K562 (cell line): ENCODE data around the gene HGS. TPM values are rescaled to one million over a fixed set of nuclear protein-coding genes. Genes with fewer than 3 reads are reported as not detected.

Source experiments
- BHLHE40 ChIP-seq: IDR thresholded peaks from 2 replicates; pipeline ENCODE4 v1.6.1; 2011; ENCODE audit warnings: low read length, improper control_type of control experiment
- CHD2 ChIP-seq: IDR thresholded peaks from 2 replicates; pipeline ENCODE4 v1.6.1; 2011; ENCODE audit warnings: low read depth, low read length
- CREB1 ChIP-seq, 2 experiments: sonication (generic) in 1 of 2; formaldehyde crosslinking in 1 of 2; IDR thresholded peaks; 2 replicates each; pipeline versions ENCODE4 v1.6.1 to v1.8.0; 2012 to 2022; ENCODE audit warnings: inconsistent platforms in 1 of 2, mild to moderate bottlenecking in 1 of 2, missing genetic modification reagents in 1 of 2, moderate library complexity in 1 of 2
- DDX20 ChIP-seq: fragments of 450-650 bp; IDR thresholded peaks from 2 replicates; pipeline ENCODE4 v1.6.1; 2016; ENCODE audit warnings: missing genetic modification characterization, low read depth, mild to moderate bottlenecking, missing compliant biosample characterization, moderate library complexity
- EWSR1 ChIP-seq: fragments of 450-650 bp; IDR thresholded peaks from 2 replicates; pipeline ENCODE4 v1.6.1; 2018; ENCODE audit warnings: borderline replicate concordance, mild to moderate bottlenecking, low read depth, moderate library complexity; ENCODE audit not compliant: partially characterized antibody
- GTF3C2 ChIP-seq: IDR thresholded peaks from 3 replicates; pipeline ENCODE4 v1.6.1; 2011; ENCODE audit warnings: borderline replicate concordance, mild to moderate bottlenecking, moderate library complexity; ENCODE audit not compliant: insufficient read length; ENCODE audit errors: extremely low read depth
- JUND ChIP-seq, 2 experiments: IDR thresholded peaks; 2 replicates in 1 of 2; 3 replicates in 1 of 2; pipeline ENCODE4 v1.6.1; 2011; ENCODE audit warnings: borderline replicate concordance in 2 of 2, low read depth in 2 of 2, low read length in 2 of 2, improper control_type of control experiment in 1 of 2, missing biosample characterization in 1 of 2, missing genetic modification characterization in 1 of 2, missing genetic modification reagents in 1 of 2
- KLF13 ChIP-seq: fragments of 450-650 bp; IDR thresholded peaks from 2 replicates; pipeline ENCODE4 v1.6.1; 2016; ENCODE audit warnings: missing genetic modification characterization, low read depth, mild to moderate bottlenecking, missing compliant biosample characterization, moderate library complexity, borderline replicate concordance
- SIN3B ChIP-seq: fragments of 450-650 bp; IDR thresholded peaks from 2 replicates; pipeline ENCODE4 v1.6.1; 2017; ENCODE audit warnings: low read depth, mild to moderate bottlenecking, moderate library complexity
- SMC3 ChIP-seq: conservative IDR thresholded peaks from 2 replicates; pipeline ENCODE4 v1.6.1; 2011; ENCODE audit warnings: low read depth, low read length, improper control_type of control experiment; ENCODE audit not compliant: insufficient read depth
- TAF9B ChIP-seq: fragments of 450-650 bp; IDR thresholded peaks from 2 replicates; pipeline ENCODE4 v1.6.1; 2018; ENCODE audit warnings: mild to moderate bottlenecking; ENCODE audit not compliant: partially characterized antibody
- TFAM ChIP-seq: fragments of 250-450 bp; sonication (Bioruptor Pico); conservative IDR thresholded peaks from 2 replicates; pipeline ENCODE4 v1.5.0; 2021; ENCODE audit warnings: mild to moderate bottlenecking, moderate library complexity
- ZKSCAN8 ChIP-seq: fragments of 200-800 bp; sonication (Bioruptor generic); IDR thresholded peaks from 2 replicates; pipeline ENCODE4 v1.6.1; 2016; ENCODE audit warnings: missing genetic modification characterization, missing compliant biosample characterization
- ZNF197 ChIP-seq: fragments of 200-800 bp; sonication (Bioruptor generic); IDR thresholded peaks from 2 replicates; pipeline ENCODE4 v1.6.1; 2016; ENCODE audit warnings: low read depth, missing genetic modification characterization, missing compliant biosample characterization
- ZNF609 ChIP-seq: sonication (generic); formaldehyde crosslinking; IDR thresholded peaks from 2 replicates; pipeline ENCODE4 v1.8.1; 2023; ENCODE audit warnings: missing genetic modification reagents, mild to moderate bottlenecking, borderline replicate concordance
- ZNF76 ChIP-seq: fragments of 250-450 bp; sonication (Bioruptor Pico); IDR thresholded peaks from 2 replicates; pipeline ENCODE4 v1.4.0; 2020; ENCODE audit warnings: mild to moderate bottlenecking, moderate library complexity, borderline replicate concordance
- ZNF785 ChIP-seq: fragments of 250-450 bp; sonication (Bioruptor Pico); IDR thresholded peaks from 2 replicates; pipeline ENCODE4 v1.4.0; 2020; ENCODE audit warnings: mild to moderate bottlenecking
- polyA plus RNA-seq, 8 experiments: library from polyadenylated mRNA; depleted of rRNA in 4 of 8; stranded (reverse) in 5 of 8; unstranded in 3 of 8; fragments of >200 nt; fragmentation: Nextera tagmentation in 2 of 8; fragmentation: Illumina TruSeq in 1 of 8; extraction: Ambion mirVana in 2 of 8; extraction: Trizol in 1 of 8; gene quantifications; 2 replicates each; pipeline versions ENCODE4 v1.2.1 to v1.2.3, GENCODE V29; 2011 to 2014; ENCODE audit warnings: inconsistent platforms in 1 of 8, missing spikeins in 1 of 8
- total RNA-seq, 7 experiments: library from RNA; depleted of rRNA in 6 of 7; stranded (reverse); fragments of >200 nt in 6 of 7; fragmentation: Illumina TruSeq in 2 of 7; extraction: Trizol in 2 of 7; gene quantifications; 2 replicates each; pipeline versions ENCODE4 v1.2.1 to v1.2.3, GENCODE V29; 2011 to 2021; ENCODE audit warnings: low replicate concordance in 1 of 7

HGS gene
- total and polyA plus RNA-seq, 9 of the 15 experiments (the other 6 are each of a cell fraction or from before 2014, with no cell fraction given), result 3.9 to 176 (median 77.1) TPM

GRCh38 chr17:81666342-81667191 is 17.2 kb upstream of the HGS start, which contains the start of the genes CCDC137 and OXLD1 (continued):
- TF ChIP-seq GTF3C2, result no peak
- no peak for TF ChIP-seq TFAM (CRISPR knock-in tag)
- TF ChIP-seq ZNF609 (CRISPR knock-in tag), result no peak
- TF ChIP-seq SIN3B, result peak; percentile 89
- TF ChIP-seq DDX20 (tag), result no peak
- no peak; the same call in 1 of the 2 replicates for TF ChIP-seq BHLHE40
- 0 out of 2 replicates have a peak, but pooled peaks have one; percentile 13 for TF ChIP-seq JUND (IDR thresholded peaks at IDR 0.05; ENCODE audit: borderline replicate concordance, low read depth, low read length)
- TF ChIP-seq JUND (tag; IDR thresholded peaks at IDR 0.05; ENCODE audit: borderline replicate concordance, low read depth, low read length), result no peak
- no peak for TF ChIP-seq SMC3
- no peak for TF ChIP-seq KLF13 (tag)
- no peak for TF ChIP-seq EWSR1
- no peak for TF ChIP-seq ZKSCAN8 (CRISPR knock-in tag)
- TF ChIP-seq ZNF785 (CRISPR knock-in tag), result no peak
- no peak for TF ChIP-seq ZNF197
- TF ChIP-seq ZNF76, result no peak
- peak; percentile 87 for TF ChIP-seq TAF9B
- peak; percentile 78 for TF ChIP-seq CHD2
- peak; percentile 45; the same call in 1 of the 2 replicates for TF ChIP-seq CREB1 (IDR thresholded peaks at IDR 0.05)
- TF ChIP-seq CREB1 (CRISPR knock-in tag; IDR thresholded peaks at IDR 0.05), result 0 out of 2 replicates have a peak, but pooled peaks have one; percentile 51
